ENCODE results near the gene PTPRM.

PTPRM gene

GRCh38 chr18:7598167-7599047 lies 31.3 kb downstream of the PTPRM start:
- no peak for DNase-seq
- intact Hi-C loops (cut with DNase I) = no loop called here

DNA sequence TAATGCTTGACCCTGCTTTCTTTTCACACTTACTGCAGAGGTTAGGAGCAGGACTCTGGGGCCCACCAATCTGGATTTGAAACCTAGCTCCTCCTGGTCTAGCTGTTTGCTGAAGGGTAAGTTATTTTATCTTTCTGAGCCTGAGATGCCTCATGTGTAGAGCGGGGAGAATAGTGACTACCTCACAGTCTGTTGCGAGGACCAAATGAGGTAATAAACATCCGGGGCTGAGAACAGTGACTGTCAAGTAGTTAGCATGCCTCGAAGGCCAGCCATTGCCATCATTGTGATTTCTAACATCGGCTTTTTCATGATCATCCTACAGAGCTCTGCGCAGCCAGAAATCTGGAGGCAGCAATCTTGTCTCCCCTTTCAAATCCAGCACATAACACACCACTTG lies 32.9 kb downstream of the PTPRM start:
- DNase-seq = no peak
- intact Hi-C loops (cut with DNase I) = no loop called here

GRCh38 chr18:7600528-7601245 lies 33.6 kb downstream of the PTPRM start:
- intact Hi-C loops (cut with DNase I) = no loop called here

GRCh38 chr18:7601246-7601615 lies 34.1 kb downstream of the PTPRM start:
- intact Hi-C loops (cut with DNase I) = no loop called here

More at GRCh38 chr18:7600528-7601245, 33.6 kb downstream of the PTPRM start:
- peak in 1 of 10 donors; percentile 63 for DNase-seq

DNA sequence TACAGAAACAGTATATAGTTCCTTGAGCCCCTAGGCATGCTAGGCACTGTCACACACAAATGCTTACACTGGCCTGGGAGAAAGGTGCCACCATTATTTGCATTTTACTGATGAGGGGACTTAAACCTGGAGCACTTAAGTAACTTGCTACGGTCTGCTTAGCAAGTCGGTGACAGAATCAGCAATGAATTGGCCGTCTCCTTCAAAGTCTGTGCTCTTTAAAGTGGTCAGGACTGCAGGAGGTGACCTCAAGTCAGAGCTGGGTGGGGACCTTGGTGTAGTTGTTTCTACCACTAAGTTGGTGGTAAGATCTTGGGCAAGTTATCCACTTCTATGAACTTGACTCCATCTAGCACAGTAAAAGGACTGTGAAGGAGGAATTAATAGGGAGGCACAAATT lies 34.8 kb downstream of the PTPRM start:
- no peak for DNase-seq
- intact Hi-C loops (cut with DNase I) = no loop called here

More at GRCh38 chr18:7601246-7601615, 34.1 kb downstream of the PTPRM start:
- no peak for DNase-seq

DNA sequence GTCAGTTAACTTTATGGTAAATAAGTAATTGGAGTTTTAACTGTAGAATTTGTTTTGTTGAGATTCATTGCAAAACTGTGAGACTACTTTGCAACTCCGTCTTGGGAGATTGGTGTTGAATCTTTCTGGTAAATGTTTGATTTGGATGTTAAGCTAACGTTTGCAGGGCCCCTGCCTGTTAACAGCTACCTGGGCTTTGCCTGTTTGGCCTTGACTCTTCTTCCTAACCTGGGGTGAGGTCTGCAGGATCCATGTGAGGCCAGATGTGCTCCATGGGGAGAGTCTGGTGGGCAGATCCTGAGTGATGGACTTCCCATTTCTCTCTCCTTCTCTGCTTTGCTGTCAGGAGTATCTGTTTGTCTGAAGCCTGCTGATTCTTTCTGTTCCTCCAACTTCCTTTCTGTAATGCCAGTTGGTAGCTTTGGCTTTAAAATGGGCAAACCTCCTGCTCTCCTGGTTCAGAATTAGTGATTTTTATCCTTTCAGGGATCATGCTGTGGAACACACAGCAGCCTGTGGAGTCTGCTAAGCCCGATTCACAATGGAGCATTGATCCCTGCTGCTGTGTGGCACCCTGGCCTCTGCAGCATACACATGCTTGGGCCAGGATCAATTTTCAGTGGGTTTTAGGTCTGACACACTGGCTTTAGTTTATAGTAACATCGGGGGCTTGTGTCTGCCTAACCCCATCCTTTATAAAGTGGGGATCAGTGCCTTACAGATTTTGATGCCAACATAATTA lies 36.3 kb downstream of the PTPRM start:
- peak in 1 of 10 donors; percentile 13 for DNase-seq
- intact Hi-C loops (cut with DNase I) = no loop called here

GRCh38 chr18:7604361-7604760 lies 37.2 kb downstream of the PTPRM start:
- intact Hi-C loops (cut with DNase I) = no loop called here

GRCh38 chr18:7605705-7606104 lies 38.6 kb downstream of the PTPRM start:
- intact Hi-C loops (cut with DNase I) = no loop called here
- DNase-seq = no peak

More at GRCh38 chr18:7604361-7604760, 37.2 kb downstream of the PTPRM start:
- no peak for DNase-seq

DNA sequence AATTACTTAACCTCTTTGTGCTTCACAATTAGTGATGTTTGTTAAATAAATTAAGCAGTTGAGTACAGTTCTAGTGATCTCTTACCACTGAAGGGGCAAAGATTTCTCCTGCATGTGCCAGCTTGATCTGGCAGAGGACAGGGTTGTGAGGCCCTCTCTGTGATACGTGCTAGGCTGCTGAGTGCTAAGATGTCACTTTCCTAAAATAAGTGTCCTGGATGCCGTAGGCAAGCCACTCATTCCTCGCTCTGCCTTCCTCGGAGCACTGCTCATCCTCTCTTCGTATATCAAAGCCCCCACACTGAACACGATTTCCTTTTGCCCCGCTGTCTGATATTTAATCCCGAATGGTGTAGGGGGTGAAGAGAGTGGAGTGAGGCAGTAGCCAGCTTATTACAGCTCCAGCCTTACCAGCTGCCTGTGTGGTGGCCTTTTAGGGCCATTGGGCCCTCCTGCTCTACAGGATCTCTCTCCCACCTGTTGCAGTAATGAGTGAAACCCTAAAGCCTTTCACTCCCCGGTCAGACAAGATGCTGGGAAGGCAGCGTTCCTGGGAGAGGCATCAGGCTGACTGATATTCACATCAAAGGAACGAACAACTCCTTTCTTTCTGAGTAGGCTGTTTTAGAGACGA lies 40.5 kb downstream of the PTPRM start:
- no peak for DNase-seq
- intact Hi-C loops (cut with DNase I) = no loop called here

DNA sequence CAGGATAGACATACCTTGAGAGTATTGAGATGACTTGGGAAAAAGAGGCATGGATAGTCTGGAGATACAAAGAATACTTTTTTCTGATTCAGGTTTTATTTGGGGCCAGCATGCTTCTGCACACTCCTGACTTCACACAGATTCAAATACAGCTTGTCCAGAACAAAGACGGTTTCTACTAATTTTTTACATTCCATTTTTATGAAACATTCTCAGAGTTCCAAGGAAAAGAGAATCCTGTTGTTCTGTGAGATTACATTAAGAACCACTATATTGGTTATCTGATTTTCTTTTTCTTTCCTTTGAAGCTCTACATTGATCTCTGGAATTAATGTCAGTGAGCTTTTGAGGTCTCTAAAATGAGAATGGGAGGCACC lies 41.0 kb downstream of the PTPRM start:
- intact Hi-C loops (cut with DNase I) = no loop called here
- no peak for DNase-seq

DNA sequence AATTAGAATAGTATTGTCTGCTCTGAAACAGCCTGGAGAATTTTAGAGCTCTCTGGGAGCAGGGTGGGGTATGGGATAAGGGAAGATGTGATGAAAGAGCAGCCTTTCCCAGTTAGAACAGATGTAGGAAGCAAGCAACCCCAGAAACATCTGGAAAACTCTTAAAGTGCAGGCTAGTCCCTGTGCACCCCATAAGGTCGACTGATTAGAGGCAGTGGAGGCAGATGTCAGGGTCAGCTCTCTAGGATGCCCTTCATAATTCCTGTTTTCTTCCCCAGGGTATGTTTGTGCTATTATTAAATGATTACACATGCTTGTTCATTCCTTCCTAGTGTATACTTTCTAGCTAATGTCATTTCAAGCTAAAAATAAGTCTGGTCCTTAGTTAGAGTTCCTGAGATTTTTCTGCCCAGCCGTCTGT lies 41.7 kb downstream of the PTPRM start:
- DNase-seq = no peak
- intact Hi-C loops (cut with DNase I) = no loop called here

GRCh38 chr18:7609617-7610016 lies 42.5 kb downstream of the PTPRM start:
- no peak for DNase-seq
- intact Hi-C loops (cut with DNase I) = no loop called here

GRCh38 chr18:7614042-7614441 lies 46.9 kb downstream of the PTPRM start:
- DNase-seq = no peak
- intact Hi-C loops (cut with DNase I) = no loop called here

- DNase-seq = no peak
- intact Hi-C loops (cut with DNase I) = no loop called here
Measured at GRCh38 chr18:7615840-7616239, 48.7 kb downstream of the PTPRM start.

DNA sequence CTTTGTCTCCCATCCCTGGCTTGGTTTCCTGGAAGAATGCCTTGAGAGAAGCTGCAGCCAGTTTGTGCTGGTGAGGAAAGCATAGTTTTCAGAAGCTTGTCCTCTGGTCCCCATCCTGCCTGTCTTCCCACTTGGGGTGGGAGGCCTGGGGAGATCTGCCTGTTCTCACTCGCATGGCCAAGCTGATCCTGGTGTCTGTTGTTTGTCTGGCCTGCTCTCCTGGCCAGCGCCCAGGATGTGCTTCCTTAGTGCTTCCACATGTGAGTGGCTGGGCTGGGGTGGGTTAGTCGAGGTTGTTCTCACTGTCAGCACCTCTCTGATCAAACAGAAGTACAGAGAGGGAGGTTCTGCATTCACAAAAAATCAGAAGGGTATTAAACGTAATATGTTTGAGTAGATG lies 49.5 kb downstream of the PTPRM start:
- DNase-seq = no peak
- intact Hi-C loops (cut with DNase I) = no loop called here

DNA sequence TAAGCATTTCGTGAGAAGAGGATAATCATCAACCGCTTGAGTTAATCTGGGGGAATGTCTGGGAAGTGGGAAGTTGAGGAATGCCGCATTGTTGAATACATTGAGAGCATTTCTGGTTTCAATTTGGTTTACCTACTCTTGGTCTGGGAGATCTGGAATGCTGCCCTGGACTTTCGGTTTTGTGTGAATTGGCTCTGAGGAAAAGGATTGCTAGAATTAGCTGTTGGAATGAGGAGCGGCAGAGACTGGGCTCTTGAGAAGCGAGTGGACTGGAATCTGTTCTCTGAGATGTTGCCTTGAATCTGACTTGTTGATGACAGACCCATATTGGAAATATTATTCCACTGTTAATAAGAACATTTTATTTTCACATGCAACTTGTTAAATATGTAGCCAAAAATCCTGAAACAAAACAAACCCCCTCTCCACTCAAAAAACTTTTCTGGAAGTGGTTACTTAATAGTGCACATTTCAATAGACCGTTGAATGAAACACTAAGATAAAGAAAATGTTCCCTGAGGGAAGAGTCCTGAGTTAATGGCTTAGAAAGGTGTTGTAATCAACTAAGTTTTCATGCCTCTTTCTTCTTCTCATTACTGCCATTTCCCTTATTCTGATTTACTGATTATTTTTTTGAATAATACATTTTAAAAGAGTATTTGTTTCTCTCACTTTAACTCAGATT lies 50.8 kb downstream of the PTPRM start:
- DNase-seq = no peak
- intact Hi-C loops (cut with DNase I) = no loop called here

DNA sequence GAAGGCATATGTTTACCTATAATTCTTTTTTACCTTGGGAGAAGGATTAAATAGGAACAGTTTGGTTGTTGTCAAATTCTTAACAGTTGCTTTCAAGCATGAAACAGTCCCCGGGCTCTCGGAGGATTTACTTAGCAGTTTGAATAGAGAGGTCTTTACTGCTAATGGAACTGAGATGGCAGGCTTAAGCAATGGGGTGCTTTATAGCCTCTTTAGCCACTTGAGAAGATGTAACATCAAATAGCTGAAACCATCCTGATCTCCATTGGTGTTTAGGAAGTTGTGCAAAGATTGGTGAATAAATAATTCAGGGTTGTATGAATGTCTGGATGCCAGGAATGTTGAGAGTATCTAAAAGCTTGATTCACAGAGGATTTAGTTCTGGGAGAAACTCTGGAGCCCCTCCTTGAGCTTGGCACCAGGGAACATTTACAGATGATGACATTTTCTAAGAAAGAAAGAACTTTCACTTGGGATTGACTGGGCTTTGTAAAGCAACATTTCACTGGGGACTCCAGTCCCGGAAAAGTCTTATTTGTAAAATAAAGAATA lies 51.9 kb downstream of the PTPRM start:
- DNase-seq = no peak
- intact Hi-C loops (cut with DNase I) = no loop called here

- intact Hi-C loops (cut with DNase I) = no loop called here
- DNase-seq = no peak
Measured at GRCh38 chr18:7619676-7620075, 52.6 kb downstream of the PTPRM start.

DNA sequence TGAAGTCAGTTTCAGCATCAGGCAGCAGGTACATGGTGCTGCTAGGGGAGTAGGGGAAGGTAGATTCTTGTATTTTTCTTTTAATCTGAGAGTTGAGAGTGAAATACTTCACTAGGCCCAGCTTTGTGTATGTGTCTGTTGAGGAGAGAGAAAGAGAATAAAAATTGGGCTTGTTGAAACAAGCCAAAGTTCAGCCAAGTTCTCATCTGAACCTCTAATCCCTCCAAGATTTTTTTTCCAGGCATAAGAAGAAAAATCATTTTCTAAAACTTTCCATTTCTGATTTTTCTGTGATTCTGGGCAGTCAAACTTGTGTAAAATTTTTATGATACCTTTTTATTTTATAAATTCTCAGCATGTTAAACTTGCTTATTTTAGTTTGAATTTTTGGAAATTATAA lies 55.6 kb downstream of the PTPRM start:
- intact Hi-C loops (cut with DNase I) = no loop called here
- no peak for DNase-seq

GRCh38 chr18:7623681-7624080 lies 56.6 kb downstream of the PTPRM start:
- intact Hi-C loops (cut with DNase I) = no loop called here
- DNase-seq = no peak
